NB4 (cell line): ENCODE data around the gene TAF1B.

ENCODE experiments used
- DNase-seq: peaks from one replicate; pipeline ENCODE4 v3.0.0; 2010; ENCODE audit warnings: low read depth
- H3K4me3 ChIP-seq: one replicate; pipeline ENCODE4 v1.5.1; 2011; ENCODE audit warnings: mild to moderate bottlenecking, low read depth, low read length, moderate library complexity
- MYC ChIP-seq: IDR thresholded peaks from 2 replicates; pipeline ENCODE4 v1.6.1; 2011; ENCODE audit warnings: low read depth, low read length
- POLR2A ChIP-seq: IDR thresholded peaks from 2 replicates; pipeline ENCODE4 v1.6.1; 2011; ENCODE audit warnings: mild to moderate bottlenecking; ENCODE audit not compliant: insufficient read length; ENCODE audit errors: extremely low read depth
- TF ChIP-seq, protein P1 (sequence below): IDR thresholded peaks from 2 replicates; pipeline ENCODE4 v1.6.1; 2011; ENCODE audit warnings: low read depth, low read length
- TF ChIP-seq, protein P2 (sequence below): IDR thresholded peaks from one replicate; pipeline ENCODE4 v1.5.1; 2012; ENCODE audit warnings: low read depth, low read length

TAF1B gene

DNA sequence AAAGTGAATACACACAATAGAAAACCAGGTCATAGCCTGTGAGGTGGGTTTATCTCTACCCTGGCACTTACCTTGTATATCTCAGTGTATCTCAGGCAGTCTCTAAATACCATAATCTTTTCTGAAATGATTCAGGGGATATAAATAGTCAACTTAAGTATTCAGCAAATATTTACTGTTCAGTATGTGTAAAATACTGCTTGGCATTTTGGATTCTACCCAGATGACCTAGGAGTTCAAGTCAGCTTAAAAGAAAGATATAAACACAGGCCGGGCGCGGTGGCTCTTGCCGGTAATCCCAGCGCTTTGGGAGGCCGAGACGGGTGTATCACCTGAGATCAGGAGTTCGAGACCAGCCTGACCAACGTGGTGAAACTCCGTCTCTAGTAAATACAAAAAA lies 132.1 kb downstream of the TAF1B start:
- TF ChIP-seq, protein P1, sequence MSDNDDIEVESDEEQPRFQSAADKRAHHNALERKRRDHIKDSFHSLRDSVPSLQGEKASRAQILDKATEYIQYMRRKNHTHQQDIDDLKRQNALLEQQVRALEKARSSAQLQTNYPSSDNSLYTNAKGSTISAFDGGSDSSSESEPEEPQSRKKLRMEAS = no peak
- TF ChIP-seq POLR2A (no peak), MYC (no peak)
- TF ChIP-seq, protein P2, sequence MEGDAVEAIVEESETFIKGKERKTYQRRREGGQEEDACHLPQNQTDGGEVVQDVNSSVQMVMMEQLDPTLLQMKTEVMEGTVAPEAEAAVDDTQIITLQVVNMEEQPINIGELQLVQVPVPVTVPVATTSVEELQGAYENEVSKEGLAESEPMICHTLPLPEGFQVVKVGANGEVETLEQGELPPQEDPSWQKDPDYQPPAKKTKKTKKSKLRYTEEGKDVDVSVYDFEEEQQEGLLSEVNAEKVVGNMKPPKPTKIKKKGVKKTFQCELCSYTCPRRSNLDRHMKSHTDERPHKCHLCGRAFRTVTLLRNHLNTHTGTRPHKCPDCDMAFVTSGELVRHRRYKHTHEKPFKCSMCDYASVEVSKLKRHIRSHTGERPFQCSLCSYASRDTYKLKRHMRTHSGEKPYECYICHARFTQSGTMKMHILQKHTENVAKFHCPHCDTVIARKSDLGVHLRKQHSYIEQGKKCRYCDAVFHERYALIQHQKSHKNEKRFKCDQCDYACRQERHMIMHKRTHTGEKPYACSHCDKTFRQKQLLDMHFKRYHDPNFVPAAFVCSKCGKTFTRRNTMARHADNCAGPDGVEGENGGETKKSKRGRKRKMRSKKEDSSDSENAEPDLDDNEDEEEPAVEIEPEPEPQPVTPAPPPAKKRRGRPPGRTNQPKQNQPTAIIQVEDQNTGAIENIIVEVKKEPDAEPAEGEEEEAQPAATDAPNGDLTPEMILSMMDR = no peak
- no peak for DNase-seq

DNA sequence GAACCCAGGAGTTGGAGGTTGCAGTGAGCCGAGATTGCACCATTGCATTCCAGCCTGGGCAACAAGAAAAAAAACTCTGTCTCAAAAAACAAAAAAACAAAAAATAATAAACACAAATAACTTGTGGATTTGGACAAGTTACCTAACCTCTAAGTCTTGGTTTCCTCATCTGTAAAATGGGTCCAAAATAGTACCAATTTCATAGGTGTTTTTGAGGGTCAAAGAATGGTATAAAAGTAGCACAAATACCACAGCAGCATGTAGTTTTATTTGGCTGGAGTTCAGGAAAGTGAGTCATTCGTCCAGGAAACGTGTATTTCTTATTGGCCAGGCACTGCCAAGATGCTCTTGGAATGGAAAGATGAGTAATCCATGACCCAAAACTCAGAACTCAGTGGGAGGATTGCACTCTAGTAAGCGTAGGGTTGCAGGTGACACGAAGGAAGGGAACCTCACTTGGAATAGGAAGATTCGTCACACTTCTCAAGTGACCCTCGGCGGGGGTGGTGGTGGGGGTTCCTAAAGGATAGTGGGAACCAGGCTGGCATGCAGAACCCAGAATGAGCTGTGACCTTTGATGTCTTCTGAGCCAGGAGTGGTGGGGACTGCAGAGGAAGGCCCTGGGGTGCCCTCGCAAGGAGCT lies 132.7 kb downstream of the TAF1B start:
- no peak overlapping the region for H3K4me3 ChIP-seq
- DNase-seq = peak; percentile 57
- TF ChIP-seq, protein P1 = no peak
- TF ChIP-seq, protein P2 = no peak
- no peak for TF ChIP-seq MYC
- no peak for TF ChIP-seq POLR2A

More for the DNA sequence above, 132.1 kb downstream of the TAF1B start:
- no peak overlapping the region for H3K4me3 ChIP-seq

DNA sequence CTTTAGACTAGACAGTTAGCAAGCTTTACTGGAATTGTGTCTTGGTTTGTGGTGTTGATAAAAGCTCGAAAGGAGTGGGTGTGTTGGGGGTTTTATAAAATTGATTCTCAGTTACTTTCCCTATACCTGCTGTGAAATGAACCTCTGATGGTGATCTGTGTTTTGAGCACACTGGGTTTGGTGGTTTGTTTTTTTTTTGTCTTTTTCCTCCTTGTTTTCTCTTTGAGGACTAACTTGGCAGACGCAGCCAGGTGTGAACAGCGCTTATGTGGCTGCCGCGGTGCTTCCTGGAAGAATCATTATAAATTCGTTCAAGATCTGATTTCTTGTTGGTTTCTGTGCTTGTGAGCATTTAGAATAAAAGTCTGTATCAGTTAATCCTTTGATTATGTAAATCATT lies 136.7 kb downstream of the TAF1B start:
- TF ChIP-seq, protein P1 = no peak
- DNase-seq = no peak
- H3K4me3 ChIP-seq = no peak overlapping the region

DNA sequence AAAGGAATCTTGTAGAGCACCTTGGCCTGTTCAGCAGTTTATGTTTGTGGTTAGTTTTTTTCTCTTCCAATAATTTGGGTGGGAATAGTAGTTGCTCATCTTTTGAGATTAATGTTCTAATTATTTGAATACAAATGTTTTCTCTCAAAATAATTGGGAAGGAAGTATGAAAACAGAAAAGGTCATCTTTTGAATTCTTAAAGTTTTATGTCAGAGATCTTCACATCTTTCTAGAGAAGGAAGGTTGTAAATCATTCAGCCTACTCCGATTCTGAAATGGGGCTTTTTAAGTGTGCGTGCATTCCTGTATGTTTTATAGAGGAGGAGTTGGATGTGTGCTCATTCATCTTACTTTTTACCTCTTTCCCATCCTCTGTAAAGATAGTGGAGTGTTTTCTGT lies 137.2 kb downstream of the TAF1B start:
- TF ChIP-seq MYC (no peak), POLR2A (no peak)
- TF ChIP-seq, protein P1 = no peak
- TF ChIP-seq, protein P2 = no peak
- H3K4me3 ChIP-seq = no peak overlapping the region
- no peak for DNase-seq

DNA sequence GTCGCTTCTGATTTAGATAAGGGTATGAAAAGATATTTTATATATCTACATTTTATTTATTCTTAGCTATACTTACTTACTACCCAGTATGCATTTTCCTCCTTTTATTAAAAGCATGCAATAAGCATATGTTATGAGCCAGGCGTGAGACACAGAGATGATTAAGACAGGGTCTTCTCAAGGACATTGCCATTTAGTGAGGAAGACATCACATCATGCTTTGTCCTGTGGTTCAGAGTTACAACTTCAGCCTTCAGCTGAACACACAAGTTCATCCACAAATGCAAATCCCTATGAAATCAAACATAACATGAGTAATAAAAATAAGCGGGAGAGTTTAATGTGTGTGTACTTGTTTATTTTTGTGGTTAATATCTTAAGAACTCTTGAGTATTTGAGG lies 138.4 kb downstream of the TAF1B start:
- TF ChIP-seq MYC (no peak), POLR2A (no peak)
- TF ChIP-seq, protein P2 = no peak
- TF ChIP-seq, protein P1 = no peak
- DNase-seq = no peak
- no peak overlapping the region for H3K4me3 ChIP-seq

GRCh38 chr2:9982248-9982647 lies 139.0 kb downstream of the TAF1B start:
- H3K4me3 ChIP-seq = no peak overlapping the region

More at GRCh38 chr2:9982248-9982647, 139.0 kb downstream of the TAF1B start:
- DNase-seq = no peak
- TF ChIP-seq, protein P2 = no peak
- TF ChIP-seq, protein P1 = no peak
- TF ChIP-seq MYC = no peak
- no peak for TF ChIP-seq POLR2A
